ENCODE measurements around the gene C12orf60. TPM values are rescaled to one million over a fixed set of nuclear protein-coding genes. Genes with fewer than 3 reads are reported as not detected.

C12orf60 gene
- total and polyA plus RNA-seq, 2 of the 8 experiments (the other 6 are each of a cell fraction or from before 2014, with no cell fraction given), result 1.2 to 1.5 TPM

DNA sequence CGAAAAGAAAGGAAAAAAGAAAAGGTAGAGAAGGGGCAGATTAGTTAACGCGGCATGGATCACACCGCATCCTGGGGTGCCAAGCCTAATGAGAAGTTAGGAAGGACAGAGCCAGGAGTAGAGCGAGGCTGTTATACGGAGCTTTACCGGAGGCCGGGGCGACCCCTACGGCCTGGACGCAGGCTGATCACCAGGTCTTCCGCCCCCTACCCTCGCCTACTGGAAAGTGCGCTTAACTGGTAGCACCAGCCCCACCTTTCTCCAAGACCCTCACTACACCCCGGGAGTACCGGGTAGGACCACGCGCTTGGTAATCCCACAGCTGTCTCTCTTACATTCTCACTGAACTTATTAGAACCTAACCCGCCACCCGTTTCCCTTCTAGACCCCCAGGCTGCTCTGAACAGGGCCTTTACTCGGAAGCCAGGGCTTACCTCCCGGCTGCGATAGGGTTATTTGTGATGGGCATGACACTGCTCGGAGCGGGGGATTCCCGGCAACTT lies 34.0 kb upstream of the C12orf60 start (continued):
- TF ChIP-seq KDM4A (IDR thresholded peaks at IDR 0.05; ENCODE audit: low read depth, low read length, severe bottlenecking), result peak; percentile 21
- TF ChIP-seq KDM1A (IDR thresholded peaks at IDR 0.05; ENCODE audit: borderline replicate concordance, low read length), result no peak
- no peak for TF ChIP-seq GABPA (IDR thresholded peaks at IDR 0.05; ENCODE audit: borderline replicate concordance, insufficient read depth, low read length)
- TF ChIP-seq CBX5 (IDR thresholded peaks at IDR 0.05; ENCODE audit: low read depth, low read length), result no peak
- peak; percentile 32 for TF ChIP-seq CTBP2 (IDR thresholded peaks at IDR 0.05; ENCODE audit: borderline replicate concordance, insufficient read depth, insufficient read length, low read length)
- no peak for TF ChIP-seq NRF1 (IDR thresholded peaks at IDR 0.05; ENCODE audit: low read depth, low read length)
- TF ChIP-seq RXRA (IDR thresholded peaks at IDR 0.05; ENCODE audit: insufficient read depth, low read depth, low read length), result no peak
- no peak for TF ChIP-seq TAF1 (IDR thresholded peaks at IDR 0.05; ENCODE audit: low read depth, low read length)
- TF ChIP-seq POLR2AphosphoS5 (IDR thresholded peaks at IDR 0.05; ENCODE audit: low read depth, low read length), result no peak; the same call in 1 of the 2 replicates
- TF ChIP-seq TAF7 (optimal IDR thresholded peaks at IDR 0.05; ENCODE audit: borderline replicate concordance, low read depth, low read length), result no peak
- no peak for TF ChIP-seq EZH2 (IDR thresholded peaks at IDR 0.05; ENCODE audit: low read depth, low read length, severe bottlenecking)
- TF ChIP-seq ASH2L (IDR thresholded peaks at IDR 0.05; ENCODE audit: low read length), result peak; percentile 47
- peak; percentile 19; the same call in 1 of the 2 replicates for TF ChIP-seq TEAD4 (IDR thresholded peaks at IDR 0.05; ENCODE audit: low read depth, low read length)
- no peak for TF ChIP-seq BCL11A (IDR thresholded peaks at IDR 0.05; ENCODE audit: low read depth in 2 of 2, low read length in 2 of 2)
- no peak for TF ChIP-seq BRCA1 (IDR thresholded peaks at IDR 0.05; ENCODE audit: low read depth, low read length)
- TF ChIP-seq, protein P1, sequence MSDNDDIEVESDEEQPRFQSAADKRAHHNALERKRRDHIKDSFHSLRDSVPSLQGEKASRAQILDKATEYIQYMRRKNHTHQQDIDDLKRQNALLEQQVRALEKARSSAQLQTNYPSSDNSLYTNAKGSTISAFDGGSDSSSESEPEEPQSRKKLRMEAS (IDR thresholded peaks at IDR 0.05), result no peak
- TF ChIP-seq ZNF274 (IDR thresholded peaks at IDR 0.05; ENCODE audit: borderline replicate concordance, extremely low read depth, low read length), result no peak
- no peak for TF ChIP-seq KDM5A (IDR thresholded peaks at IDR 0.05; ENCODE audit: low read length)
- no peak; the same call in 1 of the 2 replicates for TF ChIP-seq CHD1 (IDR thresholded peaks at IDR 0.05; ENCODE audit: low read depth, low read length)
- TF ChIP-seq, protein P2, sequence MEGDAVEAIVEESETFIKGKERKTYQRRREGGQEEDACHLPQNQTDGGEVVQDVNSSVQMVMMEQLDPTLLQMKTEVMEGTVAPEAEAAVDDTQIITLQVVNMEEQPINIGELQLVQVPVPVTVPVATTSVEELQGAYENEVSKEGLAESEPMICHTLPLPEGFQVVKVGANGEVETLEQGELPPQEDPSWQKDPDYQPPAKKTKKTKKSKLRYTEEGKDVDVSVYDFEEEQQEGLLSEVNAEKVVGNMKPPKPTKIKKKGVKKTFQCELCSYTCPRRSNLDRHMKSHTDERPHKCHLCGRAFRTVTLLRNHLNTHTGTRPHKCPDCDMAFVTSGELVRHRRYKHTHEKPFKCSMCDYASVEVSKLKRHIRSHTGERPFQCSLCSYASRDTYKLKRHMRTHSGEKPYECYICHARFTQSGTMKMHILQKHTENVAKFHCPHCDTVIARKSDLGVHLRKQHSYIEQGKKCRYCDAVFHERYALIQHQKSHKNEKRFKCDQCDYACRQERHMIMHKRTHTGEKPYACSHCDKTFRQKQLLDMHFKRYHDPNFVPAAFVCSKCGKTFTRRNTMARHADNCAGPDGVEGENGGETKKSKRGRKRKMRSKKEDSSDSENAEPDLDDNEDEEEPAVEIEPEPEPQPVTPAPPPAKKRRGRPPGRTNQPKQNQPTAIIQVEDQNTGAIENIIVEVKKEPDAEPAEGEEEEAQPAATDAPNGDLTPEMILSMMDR (IDR thresholded peaks at IDR 0.05; ENCODE audit: control extremely low read depth in 1 of 3, insufficient read depth in 1 of 3, low read depth in 1 of 3, low read length in 3 of 3), result peak; percentile 70 to 93 (median 74)
- no peak for TF ChIP-seq SIX5 (IDR thresholded peaks at IDR 0.05; ENCODE audit: low read depth, low read length)
- TF ChIP-seq RFX5 (IDR thresholded peaks at IDR 0.05; ENCODE audit: borderline replicate concordance, low read depth, low read length), result no peak
- peak; percentile 41 for TF ChIP-seq SIRT6 (IDR thresholded peaks at IDR 0.05; ENCODE audit: low read length)
- no peak for TF ChIP-seq EGR1 (IDR thresholded peaks at IDR 0.05; ENCODE audit: borderline replicate concordance, low read depth, low read length)

All from H1 (cell line).